ENCODE data around the gene SIRPG.

SIRPG gene

GRCh38 chr20:1663917-1664316 lies 6.3 kb upstream of the SIRPG start:
- no peak for DNase-seq (ENCODE audit: extremely low read depth, low read depth)
- no peak for TF ChIP-seq CTCF (IDR thresholded peaks at IDR 0.05; ENCODE audit: low read depth, low read length)

GRCh38 chr20:1661542-1662299 lies 4.1 kb upstream of the SIRPG start:
- no peak for DNase-seq (ENCODE audit: extremely low read depth, low read depth)
- no peak for TF ChIP-seq CTCF (IDR thresholded peaks at IDR 0.05; ENCODE audit: low read depth, low read length)

GRCh38 chr20:1660246-1660645 lies 2.7 kb upstream of the SIRPG start:
- TF ChIP-seq CTCF (IDR thresholded peaks at IDR 0.05; ENCODE audit: low read depth, low read length), result no peak
- no peak for DNase-seq (ENCODE audit: extremely low read depth, low read depth)

- no peak for TF ChIP-seq CTCF (IDR thresholded peaks at IDR 0.05; ENCODE audit: low read depth, low read length)
Observed at GRCh38 chr20:1656844-1657243, 735 bp downstream of the SIRPG start.

GRCh38 chr20:1654996-1655395 lies 2.6 kb downstream of the SIRPG start:
- TF ChIP-seq CTCF (IDR thresholded peaks at IDR 0.05; ENCODE audit: low read depth, low read length), result no peak
- no peak for DNase-seq (ENCODE audit: extremely low read depth, low read depth)

More at GRCh38 chr20:1656844-1657243, 735 bp downstream of the SIRPG start:
- DNase-seq (ENCODE audit: extremely low read depth, low read depth), result no peak

- DNase-seq (ENCODE audit: extremely low read depth, low read depth), result no peak
- no peak for TF ChIP-seq CTCF (IDR thresholded peaks at IDR 0.05; ENCODE audit: low read depth, low read length)
Observed at GRCh38 chr20:1652960-1653359, 4.6 kb downstream of the SIRPG start.

- TF ChIP-seq CTCF (IDR thresholded peaks at IDR 0.05; ENCODE audit: low read depth, low read length), result no peak
- no peak for DNase-seq (ENCODE audit: extremely low read depth, low read depth)
Observed at GRCh38 chr20:1652104-1652503, 5.5 kb downstream of the SIRPG start.

All from AG09319 (cell line).